WTC11 (cell line): ENCODE measurements around the gene IFT20. TPM values are rescaled to one million over a fixed set of nuclear protein-coding genes. Genes with fewer than 3 reads are reported as not detected.

Experiments used
- ATAC-seq: fragments of 200-7000 bp; cut with Tn5 transposase; 2 replicates; pipeline ENCODE4 v1.10.0; 2021; ENCODE audit warnings: mild to moderate bottlenecking, moderate library complexity
- CTCF ChIA-PET: fragments of 300-600 bp; sonication (Branson Sonifier 250); formaldehyde crosslinking; loops from one replicate; lab custom pipeline; 2021; ENCODE audit warnings: antibody characterized with exemption; lab: Charles Lee
- POLR2A ChIA-PET: fragments of 350-600 bp; sonication (Branson Sonifier 250); formaldehyde crosslinking; loops from one replicate; lab custom pipeline; 2021; ENCODE audit warnings: antibody characterized with exemption; lab: Charles Lee
- DNase-seq: peaks from one replicate; pipeline ENCODE4 v3.0.0; 2021; ENCODE audit warnings: low spot score
- H3K27ac Mint-ChIP-seq: 2 replicates; pipeline ENCODE4 v1.8.0; 2021; ENCODE audit warnings: mixed read lengths
- H3K27me3 Mint-ChIP-seq: 2 replicates; pipeline ENCODE4 v1.8.0; 2021; ENCODE audit warnings: low read depth, mild to moderate bottlenecking, moderate library complexity, mixed read lengths
- H3K36me3 Mint-ChIP-seq: 2 replicates; pipeline ENCODE4 v1.8.0; 2021; ENCODE audit warnings: mixed read lengths
- H3K4me1 Mint-ChIP-seq: 2 replicates; pipeline ENCODE4 v1.8.0; 2022; ENCODE audit warnings: mixed read lengths
- H3K4me3 Mint-ChIP-seq: 2 replicates; pipeline ENCODE4 v1.8.0; 2021; ENCODE audit warnings: mild to moderate bottlenecking, moderate library complexity, mixed read lengths
- H3K9me3 Mint-ChIP-seq: 2 replicates; pipeline ENCODE4 v1.8.0; 2021; ENCODE audit warnings: mixed read lengths
- EMX1 ChIP-seq: fragments of 250-450 bp; sonication (Bioruptor Pico); IDR thresholded peaks from 2 replicates; pipeline ENCODE4 v1.8.0; 2021; ENCODE audit warnings: mild to moderate bottlenecking
- JUN ChIP-seq: sonication (generic); formaldehyde crosslinking; IDR thresholded peaks from 2 replicates; pipeline ENCODE4 v1.8.0; 2023; ENCODE audit warnings: mild to moderate bottlenecking, missing genetic modification reagents
- MLX ChIP-seq: sonication (generic); formaldehyde crosslinking; IDR thresholded peaks from 2 replicates; pipeline ENCODE4 v1.8.1; 2023; ENCODE audit warnings: mild to moderate bottlenecking, missing genetic modification reagents, moderate library complexity
- NR2C2 ChIP-seq: sonication (generic); formaldehyde crosslinking; IDR thresholded peaks from 2 replicates; pipeline ENCODE4 v1.8.0; 2022; ENCODE audit warnings: mild to moderate bottlenecking, missing genetic modification reagents
- STAT6 ChIP-seq: sonication (generic); formaldehyde crosslinking; conservative IDR thresholded peaks from 2 replicates; pipeline ENCODE4 v1.8.1; 2023; ENCODE audit warnings: mild to moderate bottlenecking, low read depth, missing genetic modification reagents, moderate library complexity
- ZNF219 ChIP-seq: sonication (generic); formaldehyde crosslinking; IDR thresholded peaks from 2 replicates; pipeline ENCODE4 v1.8.0; 2023; ENCODE audit warnings: missing genetic modification reagents, mild to moderate bottlenecking, borderline replicate concordance
- ZNF396 ChIP-seq: fragments of 250-450 bp; sonication (Bioruptor Pico); IDR thresholded peaks from 2 replicates; pipeline ENCODE4 v1.8.0; 2021; ENCODE audit warnings: mild to moderate bottlenecking, moderate library complexity, borderline replicate concordance
- total RNA-seq: library from RNA; stranded (reverse); gene quantifications from 3 replicates; pipeline ENCODE4 v1.2.3, GENCODE V29; 2021
- TF ChIP-seq, protein P1 (sequence below): sonication (generic); formaldehyde crosslinking; IDR thresholded peaks from 2 replicates; pipeline ENCODE4 v1.8.1; 2022; ENCODE audit warnings: missing genetic modification reagents, borderline replicate concordance
- TF ChIP-seq, protein P2 (sequence below): sonication (generic); formaldehyde crosslinking; IDR thresholded peaks from 2 replicates; pipeline ENCODE4 v1.8.0; 2023; ENCODE audit warnings: missing genetic modification reagents, mild to moderate bottlenecking, borderline replicate concordance
- TF ChIP-seq, protein P3 (sequence below): sonication (generic); formaldehyde crosslinking; IDR thresholded peaks from 2 replicates; pipeline ENCODE4 v1.8.1; 2022; ENCODE audit warnings: low read depth, missing genetic modification reagents, borderline replicate concordance
- TF ChIP-seq, protein P4 (sequence below): sonication (generic); formaldehyde crosslinking; IDR thresholded peaks from 2 replicates; pipeline ENCODE4 v1.8.1; 2023; ENCODE audit warnings: mild to moderate bottlenecking, missing genetic modification reagents
- TF ChIP-seq, protein P5 (sequence below): sonication (generic); formaldehyde crosslinking; IDR thresholded peaks from 2 replicates; pipeline ENCODE4 v1.8.1; 2023; ENCODE audit warnings: mild to moderate bottlenecking, missing genetic modification reagents

The IFT20 gene
- total RNA-seq, 1 experiment from 2014 or later: 17.6 TPM

- ChIA-PET POLR2A (no interaction called here), CTCF (interaction anchor here (1.1 to 2.4 kb wide), 6 partner anchors 13 to 119 kb away, joined by 3 to 19 read pairs (median 7); partner anchors contain the start of genes IFT20, POLDIP2, SLC46A1 and TNFAIP1)
- Mint-ChIP-seq H3K9me3 (no peaks in the 10 kb centered on the region), H3K27me3 (peaks cover 41% of the 10 kb centered on the region), H3K36me3 (no peaks in the 10 kb centered on the region), H3K4me3 (peak overlapping the region; percentile 75), H3K27ac (peak overlapping the region; percentile 92; the same call in 1 of the 2 replicates), H3K4me1 (peaks cover 21% of the 10 kb centered on the region)
- ATAC-seq: no peak
- no peak for TF ChIP-seq STAT6 (CRISPR knock-in tag)
- no peak for TF ChIP-seq ZNF219 (CRISPR knock-in tag)
- TF ChIP-seq, protein P1, sequence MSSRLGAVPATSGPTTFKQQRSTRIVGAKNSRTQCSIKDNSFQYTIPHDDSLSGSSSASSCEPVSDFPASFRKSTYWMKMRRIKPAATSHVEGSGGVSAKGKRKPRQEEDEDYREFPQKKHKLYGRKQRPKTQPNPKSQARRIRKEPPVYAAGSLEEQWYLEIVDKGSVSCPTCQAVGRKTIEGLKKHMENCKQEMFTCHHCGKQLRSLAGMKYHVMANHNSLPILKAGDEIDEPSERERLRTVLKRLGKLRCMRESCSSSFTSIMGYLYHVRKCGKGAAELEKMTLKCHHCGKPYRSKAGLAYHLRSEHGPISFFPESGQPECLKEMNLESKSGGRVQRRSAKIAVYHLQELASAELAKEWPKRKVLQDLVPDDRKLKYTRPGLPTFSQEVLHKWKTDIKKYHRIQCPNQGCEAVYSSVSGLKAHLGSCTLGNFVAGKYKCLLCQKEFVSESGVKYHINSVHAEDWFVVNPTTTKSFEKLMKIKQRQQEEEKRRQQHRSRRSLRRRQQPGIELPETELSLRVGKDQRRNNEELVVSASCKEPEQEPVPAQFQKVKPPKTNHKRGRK (CRISPR knock-in tag): no peak
- no peak for TF ChIP-seq JUN (CRISPR knock-in tag)
- TF ChIP-seq, protein P2, sequence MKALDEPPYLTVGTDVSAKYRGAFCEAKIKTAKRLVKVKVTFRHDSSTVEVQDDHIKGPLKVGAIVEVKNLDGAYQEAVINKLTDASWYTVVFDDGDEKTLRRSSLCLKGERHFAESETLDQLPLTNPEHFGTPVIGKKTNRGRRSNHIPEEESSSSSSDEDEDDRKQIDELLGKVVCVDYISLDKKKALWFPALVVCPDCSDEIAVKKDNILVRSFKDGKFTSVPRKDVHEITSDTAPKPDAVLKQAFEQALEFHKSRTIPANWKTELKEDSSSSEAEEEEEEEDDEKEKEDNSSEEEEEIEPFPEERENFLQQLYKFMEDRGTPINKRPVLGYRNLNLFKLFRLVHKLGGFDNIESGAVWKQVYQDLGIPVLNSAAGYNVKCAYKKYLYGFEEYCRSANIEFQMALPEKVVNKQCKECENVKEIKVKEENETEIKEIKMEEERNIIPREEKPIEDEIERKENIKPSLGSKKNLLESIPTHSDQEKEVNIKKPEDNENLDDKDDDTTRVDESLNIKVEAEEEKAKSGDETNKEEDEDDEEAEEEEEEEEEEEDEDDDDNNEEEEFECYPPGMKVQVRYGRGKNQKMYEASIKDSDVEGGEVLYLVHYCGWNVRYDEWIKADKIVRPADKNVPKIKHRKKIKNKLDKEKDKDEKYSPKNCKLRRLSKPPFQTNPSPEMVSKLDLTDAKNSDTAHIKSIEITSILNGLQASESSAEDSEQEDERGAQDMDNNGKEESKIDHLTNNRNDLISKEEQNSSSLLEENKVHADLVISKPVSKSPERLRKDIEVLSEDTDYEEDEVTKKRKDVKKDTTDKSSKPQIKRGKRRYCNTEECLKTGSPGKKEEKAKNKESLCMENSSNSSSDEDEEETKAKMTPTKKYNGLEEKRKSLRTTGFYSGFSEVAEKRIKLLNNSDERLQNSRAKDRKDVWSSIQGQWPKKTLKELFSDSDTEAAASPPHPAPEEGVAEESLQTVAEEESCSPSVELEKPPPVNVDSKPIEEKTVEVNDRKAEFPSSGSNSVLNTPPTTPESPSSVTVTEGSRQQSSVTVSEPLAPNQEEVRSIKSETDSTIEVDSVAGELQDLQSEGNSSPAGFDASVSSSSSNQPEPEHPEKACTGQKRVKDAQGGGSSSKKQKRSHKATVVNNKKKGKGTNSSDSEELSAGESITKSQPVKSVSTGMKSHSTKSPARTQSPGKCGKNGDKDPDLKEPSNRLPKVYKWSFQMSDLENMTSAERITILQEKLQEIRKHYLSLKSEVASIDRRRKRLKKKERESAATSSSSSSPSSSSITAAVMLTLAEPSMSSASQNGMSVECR (CRISPR knock-in tag): no peak
- TF ChIP-seq, protein P3, sequence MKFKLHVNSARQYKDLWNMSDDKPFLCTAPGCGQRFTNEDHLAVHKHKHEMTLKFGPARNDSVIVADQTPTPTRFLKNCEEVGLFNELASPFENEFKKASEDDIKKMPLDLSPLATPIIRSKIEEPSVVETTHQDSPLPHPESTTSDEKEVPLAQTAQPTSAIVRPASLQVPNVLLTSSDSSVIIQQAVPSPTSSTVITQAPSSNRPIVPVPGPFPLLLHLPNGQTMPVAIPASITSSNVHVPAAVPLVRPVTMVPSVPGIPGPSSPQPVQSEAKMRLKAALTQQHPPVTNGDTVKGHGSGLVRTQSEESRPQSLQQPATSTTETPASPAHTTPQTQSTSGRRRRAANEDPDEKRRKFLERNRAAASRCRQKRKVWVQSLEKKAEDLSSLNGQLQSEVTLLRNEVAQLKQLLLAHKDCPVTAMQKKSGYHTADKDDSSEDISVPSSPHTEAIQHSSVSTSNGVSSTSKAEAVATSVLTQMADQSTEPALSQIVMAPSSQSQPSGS (CRISPR knock-in tag): no peak
- TF ChIP-seq NR2C2 (CRISPR knock-in tag): no peak
- TF ChIP-seq, protein P4, sequence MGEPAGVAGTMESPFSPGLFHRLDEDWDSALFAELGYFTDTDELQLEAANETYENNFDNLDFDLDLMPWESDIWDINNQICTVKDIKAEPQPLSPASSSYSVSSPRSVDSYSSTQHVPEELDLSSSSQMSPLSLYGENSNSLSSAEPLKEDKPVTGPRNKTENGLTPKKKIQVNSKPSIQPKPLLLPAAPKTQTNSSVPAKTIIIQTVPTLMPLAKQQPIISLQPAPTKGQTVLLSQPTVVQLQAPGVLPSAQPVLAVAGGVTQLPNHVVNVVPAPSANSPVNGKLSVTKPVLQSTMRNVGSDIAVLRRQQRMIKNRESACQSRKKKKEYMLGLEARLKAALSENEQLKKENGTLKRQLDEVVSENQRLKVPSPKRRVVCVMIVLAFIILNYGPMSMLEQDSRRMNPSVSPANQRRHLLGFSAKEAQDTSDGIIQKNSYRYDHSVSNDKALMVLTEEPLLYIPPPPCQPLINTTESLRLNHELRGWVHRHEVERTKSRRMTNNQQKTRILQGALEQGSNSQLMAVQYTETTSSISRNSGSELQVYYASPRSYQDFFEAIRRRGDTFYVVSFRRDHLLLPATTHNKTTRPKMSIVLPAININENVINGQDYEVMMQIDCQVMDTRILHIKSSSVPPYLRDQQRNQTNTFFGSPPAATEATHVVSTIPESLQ (CRISPR knock-in tag): no peak
- no peak for TF ChIP-seq MLX
- no peak for TF ChIP-seq ZNF396 (CRISPR knock-in tag)
- TF ChIP-seq, protein P5, sequence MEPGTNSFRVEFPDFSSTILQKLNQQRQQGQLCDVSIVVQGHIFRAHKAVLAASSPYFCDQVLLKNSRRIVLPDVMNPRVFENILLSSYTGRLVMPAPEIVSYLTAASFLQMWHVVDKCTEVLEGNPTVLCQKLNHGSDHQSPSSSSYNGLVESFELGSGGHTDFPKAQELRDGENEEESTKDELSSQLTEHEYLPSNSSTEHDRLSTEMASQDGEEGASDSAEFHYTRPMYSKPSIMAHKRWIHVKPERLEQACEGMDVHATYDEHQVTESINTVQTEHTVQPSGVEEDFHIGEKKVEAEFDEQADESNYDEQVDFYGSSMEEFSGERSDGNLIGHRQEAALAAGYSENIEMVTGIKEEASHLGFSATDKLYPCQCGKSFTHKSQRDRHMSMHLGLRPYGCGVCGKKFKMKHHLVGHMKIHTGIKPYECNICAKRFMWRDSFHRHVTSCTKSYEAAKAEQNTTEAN (CRISPR knock-in tag): no peak
- no peak for TF ChIP-seq EMX1 (CRISPR knock-in tag)
- DNase-seq: no peak
Measured at GRCh38 chr17:28370744-28371103, 35.5 kb upstream of the IFT20 start.
